ENCODE data around the gene STIM1. TPM values are rescaled to one million over a fixed set of nuclear protein-coding genes. Genes with fewer than 3 reads are reported as not detected.

The STIM1 gene
- total and polyA plus RNA-seq, 12 donors, result 11.9 to 55.7 (median 37.4) TPM

GRCh38 chr11:3841426-3842350 lies 13.8 kb upstream of the STIM1 start:
- Histone ChIP-seq H3K4me3 (peak overlapping the region; percentile 75 to 98 (median 90)), H3K9me3 (no peaks in the 10 kb centered on the region), H3K4me1 (peaks cover 11 to 41% (median 36%) of the 10 kb centered on the region in 9 donors), H3K27ac (peak overlapping the region; percentile 93 to 100 (median 97)), H3K36me3 (no peaks in the 10 kb centered on the region), H3K27me3 (no peaks in the 10 kb centered on the region)
- ATAC-seq (peak; percentile 68 to 83 (median 78)), DNase-seq (peak; percentile 86 to 87)
- 24% methylated on average over 44 of the region's 44 CpGs for WGBS, 2 donors
- intact Hi-C loops (cut with DNase I), result loop anchor here in 5 of 10 donors (1.0 to 5.0 kb wide), 3 partner anchors 34 to 44 kb away; partner anchors contain the start of genes NUP98 (in 4 of the 5) and PGAP2 (in 1 of the 5)
- peak; percentile 61 to 98 (median 92) for TF ChIP-seq CTCF (IDR thresholded peaks at IDR 0.05)

GRCh38 chr11:3843326-3843725 lies 12.1 kb upstream of the STIM1 start:
- ATAC-seq (no peak), DNase-seq (no peak)
- no peak overlapping the region for H3K4me3 ChIP-seq
- no peak overlapping the region for H3K27ac ChIP-seq
- intact Hi-C loops (cut with DNase I), result loop anchor here in 4 of 10 donors (5.0 kb wide), 2 partner anchors 36 to 46 kb away; partner anchors contain the start of genes NUP98 (in 3 of the 4) and PGAP2 (in 1 of the 4)
- H3K4me1 ChIP-seq, result peaks cover 0 to 25% (median 19%) of the 10 kb centered on the region in 9 donors
- TF ChIP-seq CTCF (IDR thresholded peaks at IDR 0.05), result no peak
- 88 to 92% methylated on average over 3 of the region's 3 CpGs for WGBS, 2 donors
- no peaks in the 10 kb centered on the region for H3K36me3 ChIP-seq
- no peaks in the 10 kb centered on the region for H3K27me3 ChIP-seq
- no peaks in the 10 kb centered on the region for H3K9me3 ChIP-seq

GRCh38 chr11:3845246-3845645 lies 10.2 kb upstream of the STIM1 start:
- no peaks in the 10 kb centered on the region for H3K27me3 ChIP-seq
- H3K9me3 ChIP-seq, result no peaks in the 10 kb centered on the region
- TF ChIP-seq CTCF (IDR thresholded peaks at IDR 0.05), result no peak
- ATAC-seq (no peak), DNase-seq (no peak)
- H3K4me1 ChIP-seq, result peaks cover 0 to 13% (median 4%) of the 10 kb centered on the region in 9 donors
- H3K27ac ChIP-seq, result no peak overlapping the region
- H3K36me3 ChIP-seq, result no peaks in the 10 kb centered on the region
- WGBS, 2 donors, result 91 to 97% methylated on average over 1 of the region's 1 CpG
- intact Hi-C loops (cut with DNase I), result no loop called here
- no peak overlapping the region for H3K4me3 ChIP-seq

GRCh38 chr11:3845670-3846069 lies 9.8 kb upstream of the STIM1 start:
- Histone ChIP-seq H3K27ac (no peak overlapping the region), H3K36me3 (no peaks in the 10 kb centered on the region), H3K9me3 (no peaks in the 10 kb centered on the region), H3K4me3 (no peak overlapping the region), H3K4me1 (peaks cover 0 to 10% (median 4%) of the 10 kb centered on the region in 9 donors), H3K27me3 (peaks cover 0 to 2% (median 0%) of the 10 kb centered on the region in 7 donors)
- TF ChIP-seq CTCF (IDR thresholded peaks at IDR 0.05), result no peak
- WGBS, 2 donors, result 92 to 96% methylated on average over 3 of the region's 3 CpGs
- DNase-seq, result no peak
- intact Hi-C loops (cut with DNase I), result no loop called here
- ATAC-seq, result no peak

Measured in heart right ventricle (tissue), 16 donors.